Measurements from ENCODE around the gene CDC42EP4.

CDC42EP4 gene

DNA sequence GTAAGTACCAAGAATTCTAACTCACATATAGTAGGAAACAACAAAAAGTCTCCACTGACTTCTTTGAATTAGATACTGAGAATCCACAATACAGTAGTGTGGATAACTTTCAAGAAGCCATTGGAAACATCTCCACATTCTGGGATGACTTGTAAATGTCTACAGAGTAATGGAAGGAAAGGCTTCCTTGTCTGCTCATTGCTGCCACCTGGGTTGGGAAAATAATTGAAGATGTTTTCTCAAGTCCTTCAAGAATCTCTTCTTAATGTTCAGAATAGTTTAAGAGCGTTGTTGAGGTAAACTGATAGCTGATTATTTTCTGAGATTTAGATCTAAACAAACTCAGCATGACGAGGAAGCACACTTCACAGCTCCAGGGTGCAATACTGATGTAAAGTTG is 64.1 kb downstream of the CDC42EP4 start:
- no peak for DNase-seq

DNA sequence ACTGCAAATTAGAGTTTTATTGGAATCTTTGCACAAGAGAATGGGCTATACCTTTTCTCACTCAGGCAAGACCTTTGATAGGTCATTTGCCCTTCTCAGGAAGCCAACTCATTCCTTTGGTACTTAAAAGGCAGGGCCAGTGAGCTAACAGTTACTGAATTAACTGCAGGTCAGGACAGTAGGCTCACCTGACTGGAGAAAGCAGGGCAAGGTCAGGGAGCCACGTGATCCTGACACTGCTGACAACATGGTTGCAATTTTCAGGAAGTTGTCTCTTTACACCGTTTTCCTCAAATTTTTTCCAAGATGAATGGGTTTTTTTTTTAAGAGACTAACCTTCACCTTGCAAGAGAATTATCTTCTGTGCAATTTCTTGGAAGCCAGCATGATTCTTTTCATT is 71.2 kb downstream of the CDC42EP4 start:
- no peak for DNase-seq

DNA sequence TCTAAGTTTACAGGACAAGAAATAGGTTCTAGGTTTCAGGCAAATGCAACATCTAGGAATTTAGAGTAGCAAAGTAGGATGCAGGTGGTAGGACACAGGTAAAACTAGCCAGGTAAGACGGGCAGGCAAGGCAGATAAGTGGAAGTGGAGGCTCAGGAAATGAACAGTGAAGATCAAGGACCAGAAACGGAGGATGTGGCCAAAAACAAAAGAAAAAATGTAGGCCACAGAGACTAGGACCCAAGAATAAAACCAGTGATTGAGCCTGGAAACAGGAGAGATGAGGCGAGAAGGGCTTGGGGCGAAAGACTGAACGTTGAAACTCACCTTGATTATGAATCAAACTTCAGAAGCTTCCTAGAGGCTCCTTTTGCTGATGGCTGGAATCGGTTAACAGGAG is 74.1 kb downstream of the CDC42EP4 start:
- no peak for DNase-seq

DNA sequence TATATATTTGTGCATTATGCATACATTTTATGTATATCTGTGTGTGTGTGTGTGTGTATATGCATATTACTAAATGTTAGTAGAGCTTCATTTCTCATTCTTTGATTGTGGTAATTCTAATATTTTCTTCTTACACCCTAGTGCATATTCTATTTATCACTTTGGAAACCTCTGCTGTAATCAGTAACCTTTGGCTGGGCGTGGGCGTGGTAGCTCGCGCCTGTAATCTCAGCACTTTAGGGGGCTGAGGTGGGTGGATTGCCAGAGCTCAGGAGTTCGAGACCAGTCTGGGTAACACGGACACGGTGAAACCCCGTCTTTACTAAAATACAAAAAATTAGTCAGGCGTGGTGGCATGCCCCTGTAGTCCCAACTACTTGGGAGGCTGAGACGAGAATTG is 77.1 kb downstream of the CDC42EP4 start:
- DNase-seq = no peak

Measured in NCI-H345 (cell line).